Stimulated activated CD4-positive, alpha-beta T cell treated with anti-CD3 and anti-CD28 coated beads, Interleukin-12 subunit alpha, Interleukin-12 subunit beta, amount 100 ng/mL, for 48 hours (primary cell): ENCODE results near the gene L3MBTL1.
"Not testable (repeated sequence)": the region's sequence is repeated elsewhere in the genome, so short reads cannot be mapped to it uniquely, and the experiment has no call there.

Experiments
- DNase-seq, 3 donors: peaks; one replicate each; pipeline ENCODE4 v3.0.0-alpha.2; 2020; ENCODE audit warnings: low read depth in 2 of 3, low spot score in 1 of 3

L3MBTL1 gene

GRCh38 chr20:43502021-43502420 lies 5.5 kb upstream of the L3MBTL1 start:
- not testable (repeated sequence) for DNase-seq

- no peak for DNase-seq
Observed at GRCh38 chr20:43506238-43506637, 1.3 kb upstream of the L3MBTL1 start.

GRCh38 chr20:43508106-43508505 lies 609 bp downstream of the L3MBTL1 start:
- DNase-seq, result no peak

- DNase-seq, result no peak
Observed at GRCh38 chr20:43508604-43509040, 1.1 kb downstream of the L3MBTL1 start.

GRCh38 chr20:43511879-43512278 lies 4.4 kb downstream of the L3MBTL1 start:
- no peak for DNase-seq

- DNase-seq, result no peak
Observed at GRCh38 chr20:43513372-43513930, 6.0 kb downstream of the L3MBTL1 start.

- peak; percentile 83 to 92 (median 87) for DNase-seq
Observed at GRCh38 chr20:43513931-43514647, 6.6 kb downstream of the L3MBTL1 start.

GRCh38 chr20:43514648-43514999 lies 7.1 kb downstream of the L3MBTL1 start:
- DNase-seq, result no peak

GRCh38 chr20:43515628-43516027 lies 8.1 kb downstream of the L3MBTL1 start:
- no peak for DNase-seq

GRCh38 chr20:43516251-43516824 lies 8.8 kb downstream of the L3MBTL1 start:
- DNase-seq, result no peak

- DNase-seq, result no peak
Observed at GRCh38 chr20:43520074-43520630, 12.7 kb downstream of the L3MBTL1 start.

GRCh38 chr20:43525021-43525420 lies 17.5 kb downstream of the L3MBTL1 start:
- DNase-seq, result no peak

- no peak for DNase-seq
Observed at GRCh38 chr20:43528258-43528875, 20.9 kb downstream of the L3MBTL1 start.

- DNase-seq, result no peak
Observed at GRCh38 chr20:43529051-43529450, 21.6 kb downstream of the L3MBTL1 start.

- DNase-seq, result no peak
Observed at GRCh38 chr20:43529457-43530153, 22.1 kb downstream of the L3MBTL1 start.

GRCh38 chr20:43530321-43531090 lies 23.0 kb downstream of the L3MBTL1 start:
- no peak for DNase-seq

GRCh38 chr20:43531091-43531443 lies 23.6 kb downstream of the L3MBTL1 start:
- DNase-seq, result no peak

GRCh38 chr20:43532416-43533055 lies 25.0 kb downstream of the L3MBTL1 start:
- no peak for DNase-seq

- DNase-seq, result no peak
Observed at GRCh38 chr20:43533060-43533459, 25.6 kb downstream of the L3MBTL1 start.

GRCh38 chr20:43534016-43534415 lies 26.5 kb downstream of the L3MBTL1 start:
- no peak for DNase-seq
